GM21526 (cell line): ENCODE data around the gene TMTC2.

Experiments
- ATAC-seq: cut with Tn5 transposase; IDR thresholded peaks from one replicate; pipeline ENCODE4 v1.9.1; 2021; ENCODE audit warnings: moderate library complexity; ENCODE audit not compliant: unreplicated experiment, low FRiP score

Gene TMTC2

GRCh38 chr12:82686168-82687020, at the start of gene TMTC2:
TMTC2 (plus strand) TSS chr12:82686906.
- ATAC-seq, result peak; percentile 87

DNA sequence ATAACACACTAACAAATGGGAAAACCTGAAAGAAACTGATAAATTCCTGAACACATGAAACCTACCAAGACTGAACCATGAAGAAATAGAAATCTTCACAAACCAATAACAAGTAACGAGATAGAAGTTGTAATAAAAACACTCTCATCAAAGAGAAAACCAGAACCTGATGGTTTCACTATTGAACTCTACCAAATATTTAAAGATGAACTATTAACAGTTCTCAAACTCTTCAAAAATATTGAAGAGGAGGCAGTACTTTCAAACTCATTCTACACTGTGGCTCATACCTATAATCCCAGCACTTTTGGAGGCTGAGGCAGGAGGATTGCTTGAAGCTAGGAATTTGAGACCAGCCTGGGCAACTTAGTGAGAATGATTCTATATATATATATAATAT, 48.4 kb upstream of the TMTC2 start:
- no peak for ATAC-seq

DNA sequence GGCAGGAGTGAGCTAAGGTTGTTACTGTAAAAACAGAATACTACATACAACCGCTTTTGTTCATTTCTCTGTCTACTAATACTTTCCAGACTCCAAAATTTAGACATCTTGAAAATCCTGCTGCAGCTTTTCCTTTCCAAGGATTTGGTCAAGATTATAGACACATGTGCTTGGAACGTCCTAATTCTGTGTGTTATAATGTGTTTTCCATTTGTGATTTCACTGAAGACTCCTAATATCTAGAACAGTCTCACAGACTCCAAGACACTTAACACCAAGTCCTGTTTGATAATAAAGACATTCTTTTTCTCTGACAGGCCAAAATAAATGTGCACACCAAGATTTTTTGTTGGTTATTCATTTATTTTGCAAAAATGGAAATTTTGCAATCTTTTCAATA, 41.8 kb upstream of the TMTC2 start:
- ATAC-seq, result no peak

GRCh38 chr12:82645414-82645813, 41.3 kb upstream of the TMTC2 start:
- ATAC-seq, result no peak

- ATAC-seq, result no peak
Measured at GRCh38 chr12:82647853-82648252, 38.9 kb upstream of the TMTC2 start.

DNA sequence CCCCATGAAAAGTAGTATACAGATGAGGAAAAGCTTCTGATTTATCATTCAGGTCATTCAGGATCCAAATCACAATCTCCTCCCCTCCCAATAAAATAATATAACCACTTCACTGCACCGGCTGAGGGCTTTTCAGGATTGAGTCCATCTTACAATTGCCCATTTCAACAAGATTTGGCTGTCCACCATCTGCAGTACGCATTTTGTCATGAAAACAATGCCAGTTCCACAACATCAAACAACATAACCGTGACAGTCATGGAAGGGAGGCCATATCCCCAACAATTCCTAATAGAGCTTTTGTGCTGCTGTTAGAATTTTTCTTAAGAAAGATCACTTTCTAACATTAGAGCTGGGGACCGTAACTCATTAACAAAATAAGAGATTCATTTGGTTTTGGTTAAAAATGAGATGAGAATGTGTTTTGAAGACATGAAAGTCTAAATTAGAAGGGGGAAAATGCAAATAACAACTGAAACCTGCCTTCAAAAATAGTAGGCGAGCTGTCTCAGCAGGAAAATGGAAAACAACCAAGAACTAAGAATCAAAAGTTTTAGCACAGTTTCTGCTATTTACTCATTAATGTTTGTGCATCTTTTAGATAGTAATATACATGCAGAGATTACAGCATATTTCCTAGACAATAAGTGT, 38.3 kb upstream of the TMTC2 start:
- no peak for ATAC-seq

DNA sequence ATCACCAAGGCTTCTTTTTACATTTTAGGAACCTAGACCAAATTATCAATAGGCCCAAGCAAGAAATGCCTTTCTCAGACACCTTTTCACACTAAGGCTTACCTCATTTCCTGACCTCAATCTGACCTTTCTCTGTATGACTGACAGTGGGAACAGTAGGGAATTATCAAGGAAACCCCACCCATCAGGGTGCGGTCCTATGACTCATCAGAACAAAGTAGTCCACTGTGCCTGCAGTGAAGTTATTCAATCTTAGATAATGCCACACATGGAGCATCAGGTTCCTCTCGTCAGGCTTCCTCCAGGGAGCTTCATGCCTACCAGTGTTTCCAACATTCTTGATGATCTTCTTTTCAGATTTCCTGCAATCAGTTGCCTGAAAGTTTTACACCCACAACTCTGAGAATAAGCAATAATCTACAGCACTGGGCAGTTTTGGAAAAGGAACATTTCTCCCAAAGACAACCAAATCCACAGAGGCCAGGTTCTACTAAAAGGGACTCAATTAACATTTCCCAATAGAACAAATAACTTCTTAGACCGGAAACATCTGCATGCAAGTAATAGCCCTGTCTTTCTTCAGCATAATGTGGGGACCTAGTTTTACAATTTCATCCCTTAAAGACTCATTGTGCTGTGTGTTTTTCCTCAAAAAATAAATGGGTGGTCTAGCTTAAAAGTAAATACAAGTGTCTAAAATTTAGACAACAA, 35.9 kb upstream of the TMTC2 start:
- ATAC-seq, result peak; percentile 90

GRCh38 chr12:82651489-82651888, 35.2 kb upstream of the TMTC2 start:
- no peak for ATAC-seq

GRCh38 chr12:82652071-82652470, 34.6 kb upstream of the TMTC2 start:
- no peak for ATAC-seq

DNA sequence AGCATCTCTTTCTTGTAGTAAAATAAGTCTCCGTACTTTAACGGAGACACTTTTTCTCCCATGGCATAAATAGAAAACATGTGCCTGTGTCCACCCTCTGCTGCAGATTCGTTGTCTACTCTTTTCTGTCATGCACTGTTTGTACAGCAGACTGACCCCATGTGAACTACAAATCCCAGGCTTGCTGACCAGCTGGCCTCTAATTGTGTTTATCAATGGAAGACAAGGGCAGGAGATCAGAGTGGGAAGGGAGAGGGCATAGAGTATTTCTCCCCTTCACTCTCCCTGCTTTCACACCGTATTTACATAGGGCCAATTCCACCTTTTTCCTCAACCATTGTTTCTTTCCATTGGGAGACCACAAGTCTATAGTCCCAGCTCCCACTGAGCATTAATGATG, 31.0 kb upstream of the TMTC2 start:
- ATAC-seq, result no peak

DNA sequence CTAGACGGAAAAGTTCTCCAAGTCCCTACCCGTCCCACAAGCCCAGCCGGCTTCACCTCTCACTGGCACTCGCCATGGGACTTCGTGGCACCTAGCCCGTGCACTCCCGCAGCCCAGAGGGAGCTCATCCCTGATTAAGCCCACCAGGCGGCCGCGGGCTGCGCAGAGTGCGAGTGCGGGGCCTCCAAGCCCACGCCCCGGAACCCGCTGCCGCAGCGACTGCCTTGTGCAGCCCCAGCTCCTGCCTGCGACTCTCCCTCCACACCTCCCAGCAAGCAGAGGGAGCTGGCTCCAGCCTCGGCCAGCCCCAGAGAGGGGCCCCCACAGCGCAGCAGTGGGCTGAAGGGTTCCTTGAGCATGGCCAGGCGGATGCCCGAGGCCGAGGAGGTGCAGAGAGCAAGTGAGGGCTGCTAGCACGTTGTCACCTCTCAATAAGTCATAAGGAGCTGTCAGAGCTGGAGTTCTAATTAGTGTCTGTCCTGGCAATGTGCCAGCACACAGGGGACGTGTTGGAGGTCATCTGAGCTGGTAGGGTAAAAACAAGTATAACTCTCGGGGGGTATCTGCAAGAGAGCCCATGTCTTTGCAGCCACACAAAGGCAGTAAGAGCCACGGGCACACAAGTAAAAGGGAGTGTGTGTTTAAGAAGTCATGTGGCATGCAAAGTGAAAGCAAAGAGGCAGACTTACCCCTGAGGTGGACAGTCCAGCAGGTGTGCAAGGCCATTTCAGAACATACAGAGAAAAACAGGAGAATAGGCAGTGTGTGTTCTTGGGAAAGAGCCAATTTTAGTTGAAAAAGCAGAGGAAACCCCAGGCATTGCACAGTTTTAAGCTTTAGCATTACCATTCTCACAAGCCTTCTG, 27.1 kb upstream of the TMTC2 start:
- no peak for ATAC-seq

- no peak for ATAC-seq
Measured at GRCh38 chr12:82660541-82661325, 26.0 kb upstream of the TMTC2 start.

GRCh38 chr12:82663893-82664292, 22.8 kb upstream of the TMTC2 start:
- no peak for ATAC-seq

DNA sequence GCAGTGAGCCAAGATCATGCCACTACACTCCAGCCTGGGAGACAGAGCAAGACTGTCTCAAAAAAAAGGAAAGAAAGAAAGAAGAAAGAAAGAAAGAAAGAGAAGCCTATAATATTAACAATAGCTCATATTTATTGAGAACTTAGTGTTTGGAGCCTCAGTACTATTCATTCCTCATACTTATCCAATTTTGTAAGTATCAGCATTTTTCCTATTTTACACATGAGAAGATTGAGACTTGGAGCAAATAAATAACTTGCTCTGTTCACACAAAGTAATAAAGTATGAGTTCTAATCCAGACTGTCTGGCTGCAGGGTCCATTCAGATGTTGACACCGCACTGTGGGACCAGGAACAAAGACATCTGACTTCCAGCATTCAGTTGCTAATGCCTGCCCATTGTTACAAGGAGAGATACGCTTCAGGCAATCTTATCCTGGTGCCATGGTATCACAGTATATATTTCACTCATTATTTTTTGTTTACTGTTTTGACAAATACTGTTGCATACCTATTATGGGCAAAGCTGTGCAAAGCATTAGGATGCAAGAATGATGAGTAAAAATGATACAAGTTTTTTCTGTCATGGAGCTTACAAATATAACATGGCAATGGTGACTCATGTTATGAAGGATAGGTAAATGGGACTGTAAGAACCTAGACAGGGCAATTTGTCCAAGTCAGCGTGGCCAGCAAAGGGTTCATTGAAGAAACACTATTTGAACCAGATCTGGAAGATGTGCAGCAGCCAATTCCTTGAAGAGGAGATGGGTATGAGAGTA, 21.4 kb upstream of the TMTC2 start:
- no peak for ATAC-seq

- ATAC-seq, result no peak
Measured at GRCh38 chr12:82666830-82667229, 19.9 kb upstream of the TMTC2 start.

DNA sequence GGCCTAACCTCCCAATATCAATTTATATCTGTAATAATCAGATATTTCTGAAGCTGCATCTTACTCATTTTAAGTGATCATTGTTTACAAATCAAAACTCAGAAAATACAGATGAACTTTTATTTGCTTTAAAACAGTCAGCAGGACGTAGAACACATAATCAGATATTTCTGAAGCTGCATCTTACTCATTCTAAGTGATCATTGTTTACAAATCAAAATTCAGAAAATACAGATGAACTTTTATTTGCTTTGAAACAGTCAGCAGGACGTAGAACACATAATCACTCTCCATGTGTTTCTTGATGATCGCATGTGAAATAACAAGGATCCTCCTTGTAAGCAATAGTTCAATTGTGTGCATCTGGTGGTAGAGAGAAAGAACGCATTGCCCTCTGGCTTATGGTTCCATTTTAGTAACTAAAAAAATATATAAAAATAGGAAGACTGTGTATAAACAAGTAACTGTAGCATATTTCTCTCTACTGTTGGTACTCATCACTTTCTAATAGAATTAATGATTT, 15.0 kb upstream of the TMTC2 start:
- ATAC-seq, result no peak

- no peak for ATAC-seq
Measured at GRCh38 chr12:82672811-82673495, 13.8 kb upstream of the TMTC2 start.

DNA sequence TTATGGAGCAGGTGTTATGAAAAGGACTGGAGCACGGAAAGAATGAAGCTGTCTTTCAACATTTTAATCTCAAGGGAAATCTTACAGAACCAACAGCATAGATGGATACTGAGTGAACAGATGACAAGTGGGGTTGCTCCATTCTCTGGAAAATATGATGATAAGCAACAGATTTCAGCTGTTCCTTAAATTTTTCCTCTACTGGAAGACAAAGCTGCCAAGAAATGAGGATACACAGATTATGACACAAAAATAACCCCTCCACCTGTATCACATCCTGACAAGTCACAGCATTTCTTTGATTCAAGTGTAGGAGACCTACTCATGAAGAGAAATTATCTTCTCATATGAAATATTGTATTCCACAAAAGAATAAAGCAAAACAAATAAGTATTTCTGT, 13.0 kb upstream of the TMTC2 start:
- ATAC-seq, result no peak
